ENCODE data around the gene CLEC4G.

The CLEC4G gene

DNA sequence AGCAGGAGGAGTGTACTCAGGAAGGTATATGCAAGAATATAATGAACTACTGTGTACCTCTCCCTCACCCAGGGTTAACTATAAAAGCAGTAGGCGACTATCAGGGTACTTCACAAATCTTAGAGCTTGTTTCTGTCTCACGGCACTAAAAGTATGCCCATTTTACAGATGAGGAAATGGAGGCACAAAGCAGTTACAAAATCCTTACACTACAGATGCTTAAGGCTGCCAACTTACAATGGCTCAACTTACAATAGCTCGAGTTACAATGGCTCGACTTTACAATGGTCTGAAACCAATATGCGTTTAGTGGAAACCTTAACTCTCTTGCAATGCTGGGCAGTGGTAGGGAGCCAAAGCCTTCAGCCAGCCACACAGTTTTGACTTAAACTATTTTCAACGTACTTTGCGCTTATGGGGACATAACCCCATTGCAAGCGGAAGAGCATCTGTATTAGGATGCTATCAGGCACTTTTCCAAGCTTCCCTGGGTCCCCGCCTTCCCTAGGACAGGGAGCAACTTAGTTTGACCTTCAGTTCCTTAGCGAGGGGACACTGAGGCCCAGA, 34.1 kb downstream of the CLEC4G start:
- no peak for TF ChIP-seq EZH2phosphoT487 (IDR thresholded peaks at IDR 0.05; ENCODE audit: borderline replicate concordance)
- TF ChIP-seq, protein P1, sequence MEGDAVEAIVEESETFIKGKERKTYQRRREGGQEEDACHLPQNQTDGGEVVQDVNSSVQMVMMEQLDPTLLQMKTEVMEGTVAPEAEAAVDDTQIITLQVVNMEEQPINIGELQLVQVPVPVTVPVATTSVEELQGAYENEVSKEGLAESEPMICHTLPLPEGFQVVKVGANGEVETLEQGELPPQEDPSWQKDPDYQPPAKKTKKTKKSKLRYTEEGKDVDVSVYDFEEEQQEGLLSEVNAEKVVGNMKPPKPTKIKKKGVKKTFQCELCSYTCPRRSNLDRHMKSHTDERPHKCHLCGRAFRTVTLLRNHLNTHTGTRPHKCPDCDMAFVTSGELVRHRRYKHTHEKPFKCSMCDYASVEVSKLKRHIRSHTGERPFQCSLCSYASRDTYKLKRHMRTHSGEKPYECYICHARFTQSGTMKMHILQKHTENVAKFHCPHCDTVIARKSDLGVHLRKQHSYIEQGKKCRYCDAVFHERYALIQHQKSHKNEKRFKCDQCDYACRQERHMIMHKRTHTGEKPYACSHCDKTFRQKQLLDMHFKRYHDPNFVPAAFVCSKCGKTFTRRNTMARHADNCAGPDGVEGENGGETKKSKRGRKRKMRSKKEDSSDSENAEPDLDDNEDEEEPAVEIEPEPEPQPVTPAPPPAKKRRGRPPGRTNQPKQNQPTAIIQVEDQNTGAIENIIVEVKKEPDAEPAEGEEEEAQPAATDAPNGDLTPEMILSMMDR (conservative IDR thresholded peaks at IDR 0.05; ENCODE audit: low read length): no peak
- Histone ChIP-seq H3K4me3 (ENCODE audit: low read length, poor library complexity, severe bottlenecking) (no peak overlapping the region), H3K36me3 (ENCODE audit: insufficient read depth, low read length) (no peaks in the 10 kb centered on the region), H3K9me3 (ENCODE audit: insufficient read depth, low read depth, low read length) (no peaks in the 10 kb centered on the region), H3K27me3 (ENCODE audit: insufficient read depth, low read length, poor library complexity, severe bottlenecking) (no peaks in the 10 kb centered on the region), H3K79me2 (ENCODE audit: insufficient read depth, low read length) (no peaks in the 10 kb centered on the region), H4K20me1 (ENCODE audit: insufficient read depth, low read length, poor library complexity, severe bottlenecking) (no peaks in the 10 kb centered on the region), H2AFZ (ENCODE audit: low read length) (no peak overlapping the region), H3K4me2 (ENCODE audit: low read depth, low read length, poor library complexity, severe bottlenecking) (no peak overlapping the region), H3K4me1 (ENCODE audit: insufficient read depth, low read length, poor library complexity, severe bottlenecking) (no peaks in the 10 kb centered on the region), H3K9ac (ENCODE audit: low read depth, low read length, poor library complexity, severe bottlenecking) (no peak overlapping the region), H3K9me2 (replicated peaks; ENCODE audit: low read depth, low read length) (no peaks in the 10 kb centered on the region), H3F3A (ENCODE audit: low read depth) (no peaks in the 10 kb centered on the region)

DNA sequence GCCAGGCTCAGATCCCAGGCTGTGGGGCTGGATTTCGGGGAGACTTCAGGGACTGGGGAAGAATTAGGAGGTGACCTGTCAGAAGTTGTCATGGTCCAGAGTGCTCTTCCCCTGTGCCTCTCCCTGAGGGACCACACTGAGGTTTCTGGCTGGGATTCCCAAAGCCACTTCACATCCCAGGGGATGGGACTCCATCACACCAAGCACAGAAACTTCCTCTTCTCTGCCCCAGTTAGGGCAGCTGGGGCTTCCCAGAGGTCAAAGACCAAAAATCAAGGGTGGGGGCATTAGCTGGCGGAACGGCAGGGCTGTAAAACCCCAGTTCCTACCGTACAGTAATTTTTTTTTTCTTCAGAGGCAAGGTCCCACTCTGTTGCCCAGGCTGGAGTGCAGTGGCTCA, 37.4 kb downstream of the CLEC4G start:
- H3K79me2 ChIP-seq (ENCODE audit: insufficient read depth, low read length): no peaks in the 10 kb centered on the region
- TF ChIP-seq EZH2phosphoT487 (IDR thresholded peaks at IDR 0.05; ENCODE audit: borderline replicate concordance): no peak
- TF ChIP-seq, protein P1 (conservative IDR thresholded peaks at IDR 0.05; ENCODE audit: low read length): no peak
- no peak overlapping the region for H3K4me2 ChIP-seq (ENCODE audit: low read depth, low read length, poor library complexity, severe bottlenecking)
- no peaks in the 10 kb centered on the region for H3F3A ChIP-seq (ENCODE audit: low read depth)
- no peaks in the 10 kb centered on the region for H4K20me1 ChIP-seq (ENCODE audit: insufficient read depth, low read length, poor library complexity, severe bottlenecking)
- H3K4me3 ChIP-seq (ENCODE audit: low read length, poor library complexity, severe bottlenecking): no peak overlapping the region
- no peaks in the 10 kb centered on the region for H3K9me2 ChIP-seq (replicated peaks; ENCODE audit: low read depth, low read length)
- H3K36me3 ChIP-seq (ENCODE audit: insufficient read depth, low read length): no peaks in the 10 kb centered on the region
- H3K9me3 ChIP-seq (ENCODE audit: insufficient read depth, low read depth, low read length): no peaks in the 10 kb centered on the region
- H3K4me1 ChIP-seq (ENCODE audit: insufficient read depth, low read length, poor library complexity, severe bottlenecking): no peaks in the 10 kb centered on the region
- no peak overlapping the region for H3K9ac ChIP-seq (ENCODE audit: low read depth, low read length, poor library complexity, severe bottlenecking)
- H3K27me3 ChIP-seq (ENCODE audit: insufficient read depth, low read length, poor library complexity, severe bottlenecking): no peaks in the 10 kb centered on the region
- no peak overlapping the region for H2AFZ ChIP-seq (ENCODE audit: low read length)

DNA sequence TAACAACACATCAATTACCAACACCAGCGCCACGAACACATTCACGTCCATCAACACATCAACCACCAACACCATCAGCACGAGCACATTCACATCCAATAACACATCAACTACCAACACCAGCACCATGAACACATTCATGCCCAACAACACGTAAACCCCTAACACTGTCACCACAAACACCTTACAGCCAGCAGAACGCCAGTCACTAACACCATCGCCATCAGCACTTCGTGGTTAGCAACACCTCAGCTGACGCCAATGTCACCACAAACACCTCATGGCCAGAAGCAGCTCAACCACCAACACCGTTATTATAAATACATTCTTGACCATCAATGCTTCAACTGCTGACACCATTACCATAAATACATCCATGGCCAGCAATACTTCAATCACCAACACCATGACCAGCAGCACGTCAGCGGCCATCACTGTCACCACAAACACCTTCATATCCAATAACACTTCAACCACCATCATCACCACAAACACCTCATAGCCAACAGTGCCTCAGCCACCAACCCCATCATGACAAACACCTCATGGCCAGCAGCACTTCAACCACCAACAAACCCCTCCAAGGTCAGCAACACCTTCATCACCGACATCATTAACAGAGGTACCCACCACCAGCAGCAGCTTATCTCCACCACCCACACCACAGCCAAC, 39.4 kb downstream of the CLEC4G start:
- Histone ChIP-seq H3K9ac (ENCODE audit: low read depth, low read length, poor library complexity, severe bottlenecking) (no peak overlapping the region), H3K4me1 (ENCODE audit: insufficient read depth, low read length, poor library complexity, severe bottlenecking) (no peaks in the 10 kb centered on the region), H3F3A (ENCODE audit: low read depth) (no peaks in the 10 kb centered on the region), H3K27me3 (ENCODE audit: insufficient read depth, low read length, poor library complexity, severe bottlenecking) (no peaks in the 10 kb centered on the region), H3K9me3 (ENCODE audit: insufficient read depth, low read depth, low read length) (no peaks in the 10 kb centered on the region), H3K36me3 (ENCODE audit: insufficient read depth, low read length) (no peaks in the 10 kb centered on the region), H3K4me2 (ENCODE audit: low read depth, low read length, poor library complexity, severe bottlenecking) (no peak overlapping the region), H3K79me2 (ENCODE audit: insufficient read depth, low read length) (no peaks in the 10 kb centered on the region), H3K4me3 (ENCODE audit: low read length, poor library complexity, severe bottlenecking) (no peak overlapping the region), H3K9me2 (replicated peaks; ENCODE audit: low read depth, low read length) (no peaks in the 10 kb centered on the region), H2AFZ (ENCODE audit: low read length) (no peak overlapping the region), H4K20me1 (ENCODE audit: insufficient read depth, low read length, poor library complexity, severe bottlenecking) (no peaks in the 10 kb centered on the region)
- TF ChIP-seq, protein P1 (conservative IDR thresholded peaks at IDR 0.05; ENCODE audit: low read length): no peak
- no peak for TF ChIP-seq EZH2phosphoT487 (IDR thresholded peaks at IDR 0.05; ENCODE audit: borderline replicate concordance)
